SK-N-MC (cell line): ENCODE data around the gene FBXO46.
"Not testable (repeated sequence)": the region's sequence is repeated elsewhere in the genome, so short reads cannot be mapped to it uniquely, and the experiment has no call there.

Experiments used
- DNase-seq: peaks from one replicate; pipeline ENCODE4 v3.0.0-alpha.2; 2011; ENCODE audit warnings: low read depth, low spot score
- H3K27ac ChIP-seq: fragments of 200-600 bp; sonication (generic); 2 replicates; pipeline ENCODE4 v1.5.1; 2016; ENCODE audit warnings: mixed run types
- H3K36me3 ChIP-seq: fragments of 200-600 bp; sonication (generic); 2 replicates; pipeline ENCODE4 v1.6.1; 2017; ENCODE audit warnings: antibody characterized with exemption, low read length, mixed read lengths; ENCODE audit not compliant: insufficient read depth
- H3K4me3 ChIP-seq: fragments of 200-600 bp; sonication (generic); 2 replicates; pipeline ENCODE4 v1.5.1; 2016
- H3K9ac ChIP-seq: fragments of 200-600 bp; sonication (generic); 2 replicates; pipeline ENCODE4 v1.8.0; 2017; ENCODE audit warnings: mixed run types, mixed read lengths; ENCODE audit not compliant: insufficient read length
- H3K9me3 ChIP-seq: fragments of 200-600 bp; sonication (generic); 2 replicates; pipeline ENCODE4 v1.6.1; 2017; ENCODE audit warnings: low read depth, mild to moderate bottlenecking, antibody characterized with exemption, low read length, moderate library complexity, mixed read lengths
- EZH2 ChIP-seq: fragments of 200-600 bp; sonication (generic); IDR thresholded peaks from one replicate; pipeline ENCODE4 v1.6.1; 2017; ENCODE audit warnings: antibody characterized with exemption
- FOXP2 ChIP-seq: optimal IDR thresholded peaks from 2 replicates; pipeline ENCODE3; 2011; ENCODE audit warnings: mild to moderate bottlenecking, moderate library complexity; ENCODE audit not compliant: insufficient read depth; ENCODE audit errors: extremely low read length, control extremely low read depth
- POLR2AphosphoS5 ChIP-seq: IDR thresholded peaks from 2 replicates; pipeline ENCODE4 v1.6.1; 2012; ENCODE audit warnings: mild to moderate bottlenecking, low read depth, low read length, borderline replicate concordance

The FBXO46 gene

DNA sequence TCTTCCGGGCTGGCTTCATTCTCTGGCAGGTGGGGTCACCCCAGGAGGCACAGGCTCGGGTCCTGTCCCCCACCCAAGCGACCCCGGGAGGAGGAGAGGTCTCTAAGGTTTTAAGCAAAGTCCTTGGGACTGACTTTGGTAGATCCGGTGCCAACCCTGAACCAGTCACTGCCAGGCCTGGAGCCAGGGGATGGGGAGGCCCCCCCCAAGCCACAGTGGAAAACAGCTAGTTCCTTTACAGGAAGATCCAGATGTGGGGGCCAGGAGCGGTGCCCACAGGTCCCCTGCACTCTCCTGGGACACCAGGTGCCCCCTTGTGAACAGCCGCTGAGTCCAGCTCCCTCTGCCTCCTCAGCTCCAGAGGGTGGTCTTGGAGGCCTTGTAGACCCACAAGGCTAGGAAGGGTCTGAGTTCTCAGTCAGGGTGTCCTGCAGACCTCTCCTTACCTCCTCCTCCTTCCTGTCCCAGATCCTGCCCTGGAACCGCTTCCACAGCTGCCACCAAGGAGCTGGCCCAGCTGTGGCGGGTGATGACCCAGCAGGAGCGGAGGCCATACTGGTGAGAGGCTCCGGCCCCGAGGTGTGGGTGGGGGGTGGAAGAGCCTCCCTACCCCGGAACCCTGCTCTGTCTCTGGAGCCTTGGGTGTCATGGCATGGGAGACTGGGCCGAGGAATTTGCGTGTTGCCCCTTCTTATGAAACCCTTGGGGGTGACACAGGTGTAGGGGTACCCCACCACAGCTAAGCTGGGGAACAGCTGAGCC, 32.4 kb upstream of the FBXO46 start:
- H3K36me3 ChIP-seq: no peaks in the 10 kb centered on the region
- H3K4me3 ChIP-seq: no peak overlapping the region
- no peak overlapping the region for H3K9ac ChIP-seq
- TF ChIP-seq POLR2AphosphoS5 (no peak), FOXP2 (no peak), EZH2 (no peak)
- H3K9me3 ChIP-seq: no peaks in the 10 kb centered on the region
- no peak overlapping the region for H3K27ac ChIP-seq
- DNase-seq: no peak

DNA sequence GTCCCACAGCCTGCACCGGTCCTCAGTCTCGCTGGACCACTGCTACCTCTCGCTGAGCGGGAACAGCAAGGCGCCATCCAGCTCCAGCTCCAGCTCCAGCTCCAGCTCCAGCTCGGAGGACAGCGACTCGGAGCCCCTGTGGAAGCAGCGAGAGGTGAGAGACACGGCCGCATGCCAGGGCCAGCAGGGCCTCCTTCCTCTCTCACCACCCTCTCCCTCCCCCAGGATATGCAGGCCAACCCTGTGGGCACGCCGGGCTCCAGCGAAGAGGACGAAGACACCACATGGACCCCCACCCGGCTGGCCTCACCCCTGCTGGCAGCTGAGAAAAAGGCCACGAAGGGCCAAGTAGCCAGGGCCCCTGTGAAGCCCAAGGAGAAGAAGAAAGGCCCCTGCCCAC, 31.0 kb upstream of the FBXO46 start:
- Histone ChIP-seq H3K27ac (no peak overlapping the region), H3K36me3 (no peaks in the 10 kb centered on the region), H3K9ac (no peak overlapping the region), H3K4me3 (no peak overlapping the region), H3K9me3 (no peaks in the 10 kb centered on the region)
- no peak for TF ChIP-seq FOXP2
- no peak for TF ChIP-seq POLR2AphosphoS5
- no peak for DNase-seq

DNA sequence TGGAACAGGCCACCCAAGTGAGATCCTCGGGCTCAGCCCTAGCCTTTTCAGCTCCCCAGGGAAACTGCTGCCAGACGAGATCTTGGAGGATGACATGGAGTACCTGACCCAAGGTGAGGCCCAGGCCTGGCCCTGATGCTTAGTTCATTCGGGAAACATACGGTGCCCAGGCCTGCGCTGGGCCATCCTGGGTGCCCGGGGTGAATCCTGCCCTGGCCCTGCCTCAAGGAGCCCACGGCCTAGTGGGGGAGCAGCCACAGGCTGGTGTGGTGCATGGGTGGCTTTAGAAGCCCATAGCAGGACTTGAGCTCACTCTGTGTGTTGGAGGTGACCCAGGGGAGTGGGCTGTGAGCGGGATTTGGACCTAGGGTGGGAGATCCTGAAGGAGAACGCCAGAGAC, 28.2 kb upstream of the FBXO46 start:
- H3K27ac ChIP-seq: no peak overlapping the region
- H3K9me3 ChIP-seq: no peaks in the 10 kb centered on the region
- no peaks in the 10 kb centered on the region for H3K36me3 ChIP-seq
- no peak overlapping the region for H3K9ac ChIP-seq
- DNase-seq: no peak
- no peak for TF ChIP-seq FOXP2
- no peak for TF ChIP-seq EZH2
- TF ChIP-seq POLR2AphosphoS5: no peak
- no peak overlapping the region for H3K4me3 ChIP-seq

DNA sequence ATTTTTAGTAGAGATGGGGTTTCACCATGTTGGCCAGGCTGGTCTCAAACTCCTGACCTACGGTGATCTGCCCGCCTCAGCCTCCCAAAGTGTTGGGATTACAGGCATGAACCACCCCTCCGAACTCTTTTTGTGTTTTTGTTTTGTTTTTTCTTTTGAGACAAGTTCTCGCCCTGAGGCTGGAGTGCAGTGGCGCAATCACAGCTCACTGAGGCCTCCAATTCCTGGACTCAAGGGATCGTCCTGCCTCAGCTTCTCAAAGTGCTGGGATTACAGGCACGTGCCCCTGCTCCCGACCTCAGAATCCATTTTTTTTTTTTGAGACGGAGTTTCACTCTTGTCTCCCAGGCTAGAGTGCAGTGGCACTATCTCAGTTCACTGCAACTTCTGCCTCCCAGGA, 27.0 kb upstream of the FBXO46 start:
- no peak for DNase-seq
- no peak overlapping the region for H3K9ac ChIP-seq
- no peaks in the 10 kb centered on the region for H3K36me3 ChIP-seq
- H3K4me3 ChIP-seq: no peak overlapping the region
- TF ChIP-seq EZH2: no peak
- H3K27ac ChIP-seq: no peak overlapping the region
- H3K9me3 ChIP-seq: no peaks in the 10 kb centered on the region

DNA sequence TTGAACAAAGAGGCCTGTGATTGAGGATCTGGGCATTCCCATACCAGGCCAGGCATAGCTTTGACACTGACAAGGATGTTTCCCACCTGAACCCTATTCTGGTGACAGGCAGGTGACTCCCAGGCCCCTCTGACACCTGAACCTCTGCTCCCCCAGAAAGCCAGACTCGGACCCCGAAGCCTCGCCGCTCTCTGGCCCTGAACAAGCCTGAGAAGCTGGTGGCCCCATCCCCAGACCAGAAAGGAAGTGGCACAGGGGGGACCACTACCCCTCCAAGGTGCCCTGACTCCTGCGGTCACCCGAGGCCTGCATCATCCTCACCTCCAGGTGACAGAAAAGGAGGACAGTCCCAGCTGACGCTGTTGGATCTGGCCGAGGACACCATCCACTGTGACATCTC, 23.6 kb upstream of the FBXO46 start:
- TF ChIP-seq POLR2AphosphoS5 (no peak), EZH2 (no peak), FOXP2 (no peak)

DNA sequence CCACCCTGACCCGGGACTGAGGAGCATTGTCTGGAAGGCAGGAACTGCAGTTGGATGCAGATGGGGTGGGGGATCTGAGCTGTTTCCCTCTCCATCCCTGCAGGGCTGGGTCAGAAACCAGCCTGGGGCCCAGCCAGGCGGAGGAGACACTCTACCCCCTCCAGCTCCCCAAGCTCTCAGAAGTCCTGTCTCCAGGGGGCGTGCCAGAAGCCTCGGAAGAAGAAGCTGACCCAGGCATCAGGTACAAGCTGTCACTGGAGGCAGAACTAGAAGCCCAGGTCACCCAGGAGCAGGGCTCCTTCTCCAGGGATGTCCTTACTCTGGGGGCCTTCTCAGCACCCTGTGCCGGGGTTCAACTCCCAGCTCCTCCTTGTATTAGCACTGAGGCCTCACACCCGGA, 22.9 kb upstream of the FBXO46 start:
- no peak overlapping the region for H3K9ac ChIP-seq
- no peaks in the 10 kb centered on the region for H3K9me3 ChIP-seq
- no peak overlapping the region for H3K4me3 ChIP-seq
- H3K36me3 ChIP-seq: no peaks in the 10 kb centered on the region
- TF ChIP-seq POLR2AphosphoS5 (no peak), EZH2 (no peak), FOXP2 (no peak)
- H3K27ac ChIP-seq: no peak overlapping the region
- DNase-seq: no peak

More for the DNA sequence above, 23.6 kb upstream of the FBXO46 start:
- Histone ChIP-seq H3K4me3 (no peak overlapping the region), H3K9ac (no peak overlapping the region), H3K27ac (no peak overlapping the region), H3K36me3 (no peaks in the 10 kb centered on the region), H3K9me3 (no peaks in the 10 kb centered on the region)
- no peak for DNase-seq

DNA sequence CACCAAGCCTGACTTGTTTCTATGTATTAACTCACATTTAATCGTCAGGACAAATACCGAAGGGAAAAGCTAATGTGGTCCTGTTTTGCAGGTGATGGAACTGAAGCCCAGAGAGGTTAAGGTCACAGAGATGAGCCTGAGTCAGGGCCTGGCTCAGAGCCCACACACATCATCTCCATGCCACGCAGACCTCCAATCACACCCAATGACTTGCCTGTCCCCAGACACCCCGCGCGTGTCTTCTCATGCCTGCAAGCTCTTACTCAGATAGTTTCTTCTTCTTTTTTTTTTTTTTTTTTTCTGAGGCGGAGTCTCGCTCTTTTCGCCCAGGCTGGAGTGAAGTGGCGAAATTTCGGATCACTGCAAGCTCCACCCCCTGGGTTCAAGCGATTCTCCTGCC, 21.9 kb upstream of the FBXO46 start:
- TF ChIP-seq EZH2 (no peak), POLR2AphosphoS5 (no peak), FOXP2 (no peak)
- Histone ChIP-seq H3K9me3 (no peaks in the 10 kb centered on the region), H3K36me3 (no peaks in the 10 kb centered on the region), H3K4me3 (no peak overlapping the region), H3K9ac (no peak overlapping the region), H3K27ac (no peak overlapping the region)
- DNase-seq: no peak

DNA sequence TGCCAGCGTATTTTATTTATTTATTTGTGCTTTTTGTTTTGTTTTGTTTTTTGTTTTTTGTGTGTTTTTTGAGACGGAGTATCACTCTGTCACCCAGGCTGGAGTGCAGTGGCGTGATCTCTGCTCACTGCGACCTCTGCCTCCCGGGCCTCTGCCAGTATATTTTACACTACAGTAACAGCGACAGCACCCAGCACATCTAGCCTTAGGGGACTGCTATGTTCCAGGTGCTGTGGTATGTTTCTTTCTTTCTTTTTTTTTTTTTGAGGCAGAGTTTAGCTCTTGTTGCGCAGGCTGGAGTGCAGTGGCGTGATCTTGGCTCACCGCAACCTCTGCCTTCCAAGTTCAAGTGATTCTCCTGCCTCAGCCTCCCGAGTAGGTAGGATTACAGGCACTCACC, 20.8 kb upstream of the FBXO46 start:
- not testable (repeated sequence) for H3K27ac ChIP-seq

DNA sequence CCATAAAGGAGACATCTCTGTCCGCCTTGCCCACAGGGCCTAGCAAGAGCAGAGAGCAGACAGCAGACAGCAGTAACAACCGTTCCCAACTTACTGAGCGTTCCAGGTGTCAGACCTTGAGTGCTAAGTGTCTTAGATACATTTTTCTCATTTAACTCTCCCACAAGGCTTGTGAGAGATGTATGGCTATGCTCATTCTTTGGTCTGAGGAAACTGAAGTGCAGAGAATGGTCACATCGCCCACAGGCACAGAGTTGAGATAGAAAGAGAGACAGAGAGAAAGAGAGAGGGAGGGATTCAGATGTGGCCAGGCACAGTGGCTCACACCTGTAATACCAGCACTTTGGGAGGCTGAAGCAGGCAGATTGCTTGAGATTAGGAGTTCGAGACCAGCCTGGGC, 16.8 kb upstream of the FBXO46 start:
- Histone ChIP-seq H3K36me3 (no peaks in the 10 kb centered on the region), H3K9me3 (no peaks in the 10 kb centered on the region), H3K4me3 (no peak overlapping the region), H3K27ac (no peak overlapping the region), H3K9ac (no peak overlapping the region)
- DNase-seq: no peak
- no peak for TF ChIP-seq POLR2AphosphoS5
- no peak for TF ChIP-seq EZH2
- no peak for TF ChIP-seq FOXP2

More for the DNA sequence above, 20.8 kb upstream of the FBXO46 start:
- not testable (repeated sequence) for H3K9ac ChIP-seq, DNase-seq, H3K4me3 ChIP-seq, H3K9me3 ChIP-seq, H3K36me3 ChIP-seq
